WTC11 (cell line): ENCODE results near the gene MACF1. TPM values are rescaled to one million over a fixed set of nuclear protein-coding genes. Genes with fewer than 3 reads are reported as not detected.

ENCODE experiments used
- ATAC-seq: fragments of 200-7000 bp; cut with Tn5 transposase; 2 replicates; pipeline ENCODE4 v1.10.0; 2021; ENCODE audit warnings: mild to moderate bottlenecking, moderate library complexity
- CTCF ChIA-PET: fragments of 300-600 bp; sonication (Branson Sonifier 250); formaldehyde crosslinking; loops from one replicate; lab custom pipeline; 2021; ENCODE audit warnings: antibody characterized with exemption; lab: Charles Lee
- POLR2A ChIA-PET: fragments of 350-600 bp; sonication (Branson Sonifier 250); formaldehyde crosslinking; loops from one replicate; lab custom pipeline; 2021; ENCODE audit warnings: antibody characterized with exemption; lab: Charles Lee
- DNase-seq: peaks from one replicate; pipeline ENCODE4 v3.0.0; 2021; ENCODE audit warnings: low spot score
- H3K27ac Mint-ChIP-seq: 2 replicates; pipeline ENCODE4 v1.8.0; 2021; ENCODE audit warnings: mixed read lengths
- H3K27me3 Mint-ChIP-seq: 2 replicates; pipeline ENCODE4 v1.8.0; 2021; ENCODE audit warnings: low read depth, mild to moderate bottlenecking, moderate library complexity, mixed read lengths
- H3K36me3 Mint-ChIP-seq: 2 replicates; pipeline ENCODE4 v1.8.0; 2021; ENCODE audit warnings: mixed read lengths
- H3K4me1 Mint-ChIP-seq: 2 replicates; pipeline ENCODE4 v1.8.0; 2022; ENCODE audit warnings: mixed read lengths
- H3K4me3 Mint-ChIP-seq: 2 replicates; pipeline ENCODE4 v1.8.0; 2021; ENCODE audit warnings: mild to moderate bottlenecking, moderate library complexity, mixed read lengths
- H3K9me3 Mint-ChIP-seq: 2 replicates; pipeline ENCODE4 v1.8.0; 2021; ENCODE audit warnings: mixed read lengths
- CREM ChIP-seq: sonication (generic); formaldehyde crosslinking; IDR thresholded peaks from 2 replicates; pipeline ENCODE4 v1.8.1; 2022; ENCODE audit warnings: mild to moderate bottlenecking, missing genetic modification reagents, moderate library complexity
- E2F1 ChIP-seq: sonication (generic); formaldehyde crosslinking; IDR thresholded peaks from 2 replicates; pipeline ENCODE4 v1.8.0; 2022; ENCODE audit warnings: mild to moderate bottlenecking, missing genetic modification reagents
- E2F4 ChIP-seq: sonication (generic); formaldehyde crosslinking; IDR thresholded peaks from 2 replicates; pipeline ENCODE4 v1.8.1; 2022; ENCODE audit warnings: low read depth, mild to moderate bottlenecking, moderate library complexity, missing genetic modification reagents, borderline replicate concordance
- ESRRA ChIP-seq: sonication (generic); formaldehyde crosslinking; IDR thresholded peaks from 2 replicates; pipeline ENCODE4 v1.8.1; 2022; ENCODE audit warnings: mild to moderate bottlenecking, missing genetic modification reagents, borderline replicate concordance
- HMGA2 ChIP-seq: fragments of 250-450 bp; sonication (Bioruptor Pico); IDR thresholded peaks from 2 replicates; pipeline ENCODE4 v1.4.0; 2021; ENCODE audit warnings: mild to moderate bottlenecking, moderate library complexity
- JAZF1 ChIP-seq: fragments of 250-450 bp; sonication (Bioruptor Pico); IDR thresholded peaks from 2 replicates; pipeline ENCODE4 v1.9.0; 2021; ENCODE audit warnings: moderate library complexity, mild to moderate bottlenecking, inconsistent platforms
- SMAD3 ChIP-seq: sonication (generic); formaldehyde crosslinking; IDR thresholded peaks from 2 replicates; pipeline ENCODE4 v1.8.0; 2022; ENCODE audit warnings: missing genetic modification reagents, mild to moderate bottlenecking, borderline replicate concordance
- ZNF219 ChIP-seq: sonication (generic); formaldehyde crosslinking; IDR thresholded peaks from 2 replicates; pipeline ENCODE4 v1.8.0; 2023; ENCODE audit warnings: missing genetic modification reagents, mild to moderate bottlenecking, borderline replicate concordance
- ZNF396 ChIP-seq: fragments of 250-450 bp; sonication (Bioruptor Pico); IDR thresholded peaks from 2 replicates; pipeline ENCODE4 v1.8.0; 2021; ENCODE audit warnings: mild to moderate bottlenecking, moderate library complexity, borderline replicate concordance
- ZNF416 ChIP-seq: fragments of 250-450 bp; sonication (Bioruptor Pico); IDR thresholded peaks from 2 replicates; pipeline ENCODE4 v1.9.0; 2021; ENCODE audit warnings: mild to moderate bottlenecking, inconsistent platforms
- total RNA-seq: library from RNA; stranded (reverse); gene quantifications from 3 replicates; pipeline ENCODE4 v1.2.3, GENCODE V29; 2021
- TF ChIP-seq, protein P1 (sequence below): sonication (generic); formaldehyde crosslinking; IDR thresholded peaks from 2 replicates; pipeline ENCODE4 v1.8.1; 2022; ENCODE audit warnings: low read depth, missing genetic modification reagents, borderline replicate concordance
- TF ChIP-seq, protein P2 (sequence below): sonication (generic); formaldehyde crosslinking; IDR thresholded peaks from 2 replicates; pipeline ENCODE4 v1.8.1; 2023; ENCODE audit warnings: mild to moderate bottlenecking, missing genetic modification reagents
- TF ChIP-seq, protein P3 (sequence below): fragments of 200-600 bp; IDR thresholded peaks from 2 replicates; pipeline ENCODE4 v1.8.0; 2022; ENCODE audit warnings: antibody characterized with exemption
- TF ChIP-seq, protein P4 (sequence below): sonication (generic); formaldehyde crosslinking; IDR thresholded peaks from 2 replicates; pipeline ENCODE4 v1.8.0; 2023; ENCODE audit warnings: missing genetic modification reagents, mild to moderate bottlenecking, borderline replicate concordance

The MACF1 gene
- total RNA-seq, 1 experiment from 2014 or later = 327 TPM

- TF ChIP-seq HMGA2 (CRISPR knock-in tag) (no peak), E2F4 (CRISPR knock-in tag) (no peak), ZNF416 (CRISPR knock-in tag) (no peak), ESRRA (no peak), JAZF1 (no peak), ZNF396 (CRISPR knock-in tag) (no peak), SMAD3 (CRISPR knock-in tag) (no peak), CREM (CRISPR knock-in tag) (no peak), ZNF219 (no peak), E2F1 (no peak)
- TF ChIP-seq, protein P1, sequence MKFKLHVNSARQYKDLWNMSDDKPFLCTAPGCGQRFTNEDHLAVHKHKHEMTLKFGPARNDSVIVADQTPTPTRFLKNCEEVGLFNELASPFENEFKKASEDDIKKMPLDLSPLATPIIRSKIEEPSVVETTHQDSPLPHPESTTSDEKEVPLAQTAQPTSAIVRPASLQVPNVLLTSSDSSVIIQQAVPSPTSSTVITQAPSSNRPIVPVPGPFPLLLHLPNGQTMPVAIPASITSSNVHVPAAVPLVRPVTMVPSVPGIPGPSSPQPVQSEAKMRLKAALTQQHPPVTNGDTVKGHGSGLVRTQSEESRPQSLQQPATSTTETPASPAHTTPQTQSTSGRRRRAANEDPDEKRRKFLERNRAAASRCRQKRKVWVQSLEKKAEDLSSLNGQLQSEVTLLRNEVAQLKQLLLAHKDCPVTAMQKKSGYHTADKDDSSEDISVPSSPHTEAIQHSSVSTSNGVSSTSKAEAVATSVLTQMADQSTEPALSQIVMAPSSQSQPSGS = no peak
- TF ChIP-seq, protein P2, sequence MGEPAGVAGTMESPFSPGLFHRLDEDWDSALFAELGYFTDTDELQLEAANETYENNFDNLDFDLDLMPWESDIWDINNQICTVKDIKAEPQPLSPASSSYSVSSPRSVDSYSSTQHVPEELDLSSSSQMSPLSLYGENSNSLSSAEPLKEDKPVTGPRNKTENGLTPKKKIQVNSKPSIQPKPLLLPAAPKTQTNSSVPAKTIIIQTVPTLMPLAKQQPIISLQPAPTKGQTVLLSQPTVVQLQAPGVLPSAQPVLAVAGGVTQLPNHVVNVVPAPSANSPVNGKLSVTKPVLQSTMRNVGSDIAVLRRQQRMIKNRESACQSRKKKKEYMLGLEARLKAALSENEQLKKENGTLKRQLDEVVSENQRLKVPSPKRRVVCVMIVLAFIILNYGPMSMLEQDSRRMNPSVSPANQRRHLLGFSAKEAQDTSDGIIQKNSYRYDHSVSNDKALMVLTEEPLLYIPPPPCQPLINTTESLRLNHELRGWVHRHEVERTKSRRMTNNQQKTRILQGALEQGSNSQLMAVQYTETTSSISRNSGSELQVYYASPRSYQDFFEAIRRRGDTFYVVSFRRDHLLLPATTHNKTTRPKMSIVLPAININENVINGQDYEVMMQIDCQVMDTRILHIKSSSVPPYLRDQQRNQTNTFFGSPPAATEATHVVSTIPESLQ = no peak
- TF ChIP-seq, protein P3, sequence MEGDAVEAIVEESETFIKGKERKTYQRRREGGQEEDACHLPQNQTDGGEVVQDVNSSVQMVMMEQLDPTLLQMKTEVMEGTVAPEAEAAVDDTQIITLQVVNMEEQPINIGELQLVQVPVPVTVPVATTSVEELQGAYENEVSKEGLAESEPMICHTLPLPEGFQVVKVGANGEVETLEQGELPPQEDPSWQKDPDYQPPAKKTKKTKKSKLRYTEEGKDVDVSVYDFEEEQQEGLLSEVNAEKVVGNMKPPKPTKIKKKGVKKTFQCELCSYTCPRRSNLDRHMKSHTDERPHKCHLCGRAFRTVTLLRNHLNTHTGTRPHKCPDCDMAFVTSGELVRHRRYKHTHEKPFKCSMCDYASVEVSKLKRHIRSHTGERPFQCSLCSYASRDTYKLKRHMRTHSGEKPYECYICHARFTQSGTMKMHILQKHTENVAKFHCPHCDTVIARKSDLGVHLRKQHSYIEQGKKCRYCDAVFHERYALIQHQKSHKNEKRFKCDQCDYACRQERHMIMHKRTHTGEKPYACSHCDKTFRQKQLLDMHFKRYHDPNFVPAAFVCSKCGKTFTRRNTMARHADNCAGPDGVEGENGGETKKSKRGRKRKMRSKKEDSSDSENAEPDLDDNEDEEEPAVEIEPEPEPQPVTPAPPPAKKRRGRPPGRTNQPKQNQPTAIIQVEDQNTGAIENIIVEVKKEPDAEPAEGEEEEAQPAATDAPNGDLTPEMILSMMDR = no peak
- TF ChIP-seq, protein P4, sequence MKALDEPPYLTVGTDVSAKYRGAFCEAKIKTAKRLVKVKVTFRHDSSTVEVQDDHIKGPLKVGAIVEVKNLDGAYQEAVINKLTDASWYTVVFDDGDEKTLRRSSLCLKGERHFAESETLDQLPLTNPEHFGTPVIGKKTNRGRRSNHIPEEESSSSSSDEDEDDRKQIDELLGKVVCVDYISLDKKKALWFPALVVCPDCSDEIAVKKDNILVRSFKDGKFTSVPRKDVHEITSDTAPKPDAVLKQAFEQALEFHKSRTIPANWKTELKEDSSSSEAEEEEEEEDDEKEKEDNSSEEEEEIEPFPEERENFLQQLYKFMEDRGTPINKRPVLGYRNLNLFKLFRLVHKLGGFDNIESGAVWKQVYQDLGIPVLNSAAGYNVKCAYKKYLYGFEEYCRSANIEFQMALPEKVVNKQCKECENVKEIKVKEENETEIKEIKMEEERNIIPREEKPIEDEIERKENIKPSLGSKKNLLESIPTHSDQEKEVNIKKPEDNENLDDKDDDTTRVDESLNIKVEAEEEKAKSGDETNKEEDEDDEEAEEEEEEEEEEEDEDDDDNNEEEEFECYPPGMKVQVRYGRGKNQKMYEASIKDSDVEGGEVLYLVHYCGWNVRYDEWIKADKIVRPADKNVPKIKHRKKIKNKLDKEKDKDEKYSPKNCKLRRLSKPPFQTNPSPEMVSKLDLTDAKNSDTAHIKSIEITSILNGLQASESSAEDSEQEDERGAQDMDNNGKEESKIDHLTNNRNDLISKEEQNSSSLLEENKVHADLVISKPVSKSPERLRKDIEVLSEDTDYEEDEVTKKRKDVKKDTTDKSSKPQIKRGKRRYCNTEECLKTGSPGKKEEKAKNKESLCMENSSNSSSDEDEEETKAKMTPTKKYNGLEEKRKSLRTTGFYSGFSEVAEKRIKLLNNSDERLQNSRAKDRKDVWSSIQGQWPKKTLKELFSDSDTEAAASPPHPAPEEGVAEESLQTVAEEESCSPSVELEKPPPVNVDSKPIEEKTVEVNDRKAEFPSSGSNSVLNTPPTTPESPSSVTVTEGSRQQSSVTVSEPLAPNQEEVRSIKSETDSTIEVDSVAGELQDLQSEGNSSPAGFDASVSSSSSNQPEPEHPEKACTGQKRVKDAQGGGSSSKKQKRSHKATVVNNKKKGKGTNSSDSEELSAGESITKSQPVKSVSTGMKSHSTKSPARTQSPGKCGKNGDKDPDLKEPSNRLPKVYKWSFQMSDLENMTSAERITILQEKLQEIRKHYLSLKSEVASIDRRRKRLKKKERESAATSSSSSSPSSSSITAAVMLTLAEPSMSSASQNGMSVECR = no peak
- ChIA-PET CTCF (interaction anchor here (1.4 to 1.5 kb wide), 2 partner anchors 27 to 134 kb away, joined by 3 to 7 read pairs; no protein-coding TSS in a partner anchor), POLR2A (interaction anchor here (1.4 kb wide), 1 partner anchor 379 kb away, joined by 3 read pairs; the partner anchor contains the start of gene NDUFS5)
- no peak for ATAC-seq
- peaks cover 29% of the 10 kb centered on the region for H3K4me1 Mint-ChIP-seq
- no peaks in the 10 kb centered on the region for H3K27me3 Mint-ChIP-seq
- H3K9me3 Mint-ChIP-seq = no peaks in the 10 kb centered on the region
- no peak overlapping the region for H3K4me3 Mint-ChIP-seq
- DNase-seq = no peak
- no peak overlapping the region for H3K27ac Mint-ChIP-seq
- peaks cover 7% of the 10 kb centered on the region for H3K36me3 Mint-ChIP-seq
Measured at GRCh38 chr1:39404876-39405275, 200.4 kb downstream of the MACF1 start.
